22Rv1 (cell line): ENCODE data around the gene PRPSAP2.

Source experiments
- CTCF ChIP-seq: fragments of 450-650 bp; IDR thresholded peaks from 2 replicates; pipeline ENCODE4 v1.5.1; 2017; ENCODE audit warnings: mild to moderate bottlenecking
- ZFX ChIP-seq: fragments of 450-650 bp; IDR thresholded peaks from 2 replicates; pipeline ENCODE4 v1.6.1; 2017; ENCODE audit warnings: antibody characterized with exemption, borderline replicate concordance

GRCh38 chr17:18866866-18867813 is 9.2 kb downstream of the PRPSAP2 start:
- TF ChIP-seq CTCF (no peak), ZFX (no peak)
